HFF-Myc (cell line): ENCODE results near the gene PRKD1.

ENCODE experiments used
- DNase-seq: peaks from one replicate; pipeline ENCODE4 v3.0.0-alpha.2; 2011; ENCODE audit warnings: low read depth; ENCODE audit errors: extremely low read depth
- H3K4me3 ChIP-seq: replicated peaks from 2 replicates; pipeline ENCODE4 v1.5.1; 2011; ENCODE audit warnings: low read depth, mild to moderate bottlenecking, control low read depth, low read length
- CTCF ChIP-seq: IDR thresholded peaks from 2 replicates; pipeline ENCODE4 v1.5.1; 2012; ENCODE audit warnings: mild to moderate bottlenecking, low read depth, low read length, control low read depth; ENCODE audit errors: missing control alignments

PRKD1 gene

GRCh38 chr14:29580763-29581162 is 346.9 kb downstream of the PRKD1 start:
- H3K4me3 ChIP-seq: no peak overlapping the region
- DNase-seq: no peak
- no peak for TF ChIP-seq CTCF

- H3K4me3 ChIP-seq: no peak overlapping the region
- TF ChIP-seq CTCF: no peak
- no peak for DNase-seq
Observed at GRCh38 chr14:29579838-29580237, 347.8 kb downstream of the PRKD1 start.

- DNase-seq: no peak
- TF ChIP-seq CTCF: no peak
Observed at GRCh38 chr14:29576927-29577326, 350.7 kb downstream of the PRKD1 start.

GRCh38 chr14:29569194-29569593 is 358.5 kb downstream of the PRKD1 start:
- DNase-seq: no peak
- no peak for TF ChIP-seq CTCF
- no peak overlapping the region for H3K4me3 ChIP-seq

More at GRCh38 chr14:29576927-29577326, 350.7 kb downstream of the PRKD1 start:
- H3K4me3 ChIP-seq: no peak overlapping the region

GRCh38 chr14:29566194-29566593 is 361.5 kb downstream of the PRKD1 start:
- H3K4me3 ChIP-seq: no peak overlapping the region
- TF ChIP-seq CTCF: no peak
- DNase-seq: no peak

- no peak for DNase-seq
- TF ChIP-seq CTCF: no peak
- no peak overlapping the region for H3K4me3 ChIP-seq
Observed at GRCh38 chr14:29558516-29558915, 369.1 kb downstream of the PRKD1 start.

GRCh38 chr14:29554335-29554734 is 373.3 kb downstream of the PRKD1 start:
- no peak for DNase-seq
- no peak overlapping the region for H3K4me3 ChIP-seq

More at GRCh38 chr14:29554335-29554734, 373.3 kb downstream of the PRKD1 start:
- no peak for TF ChIP-seq CTCF
